ENCODE measurements around the gene FAM161B.
"Not testable (repeated sequence)": the region's sequence is repeated elsewhere in the genome, so short reads cannot be mapped to it uniquely, and the experiment has no call there.

FAM161B gene

DNA sequence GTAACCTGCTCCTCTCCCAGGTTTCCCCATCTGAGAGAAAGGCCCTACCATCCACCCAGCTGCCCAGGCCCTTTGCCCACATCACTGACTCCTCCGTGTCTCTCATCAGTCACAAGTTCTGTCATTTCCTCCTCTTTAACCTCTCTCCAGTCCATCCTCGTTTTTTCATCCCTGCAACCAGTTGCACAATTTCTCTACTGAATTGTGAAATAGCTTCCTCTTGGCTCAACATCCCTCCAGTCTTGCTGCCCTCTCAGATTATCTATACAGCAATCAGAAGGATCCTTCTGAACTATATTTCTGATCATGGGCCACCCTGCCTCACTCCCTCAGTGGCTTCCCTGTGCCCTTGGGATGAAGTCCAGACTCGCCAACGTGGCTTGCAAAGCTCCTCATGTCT is 6.8 kb downstream of the FAM161B start:
- Histone ChIP-seq H3K36me3 (ENCODE audit: control insufficient read depth in 2 of 2, insufficient read depth in 2 of 2, low read length in 2 of 2) (peaks cover 19 to 35% of the 10 kb centered on the region in 2 donors), H3K9ac (ENCODE audit: low read length in 2 of 2) (peak overlapping the region in 1 of 2 donors; percentile 29), H3K4me3 (ENCODE audit: low read length in 2 of 2) (no peak overlapping the region), H3K27ac (ENCODE audit: low read length) (no peak overlapping the region), H3K4me1 (ENCODE audit: control insufficient read depth, insufficient read depth, low read length) (no peaks in the 10 kb centered on the region), H3K27me3 (ENCODE audit: control insufficient read depth in 1 of 2, insufficient read depth in 2 of 2, low read length in 2 of 2) (no peaks in the 10 kb centered on the region), H3K9me3 (ENCODE audit: control insufficient read depth in 2 of 2, low read length in 2 of 2) (no peaks in the 10 kb centered on the region)

DNA sequence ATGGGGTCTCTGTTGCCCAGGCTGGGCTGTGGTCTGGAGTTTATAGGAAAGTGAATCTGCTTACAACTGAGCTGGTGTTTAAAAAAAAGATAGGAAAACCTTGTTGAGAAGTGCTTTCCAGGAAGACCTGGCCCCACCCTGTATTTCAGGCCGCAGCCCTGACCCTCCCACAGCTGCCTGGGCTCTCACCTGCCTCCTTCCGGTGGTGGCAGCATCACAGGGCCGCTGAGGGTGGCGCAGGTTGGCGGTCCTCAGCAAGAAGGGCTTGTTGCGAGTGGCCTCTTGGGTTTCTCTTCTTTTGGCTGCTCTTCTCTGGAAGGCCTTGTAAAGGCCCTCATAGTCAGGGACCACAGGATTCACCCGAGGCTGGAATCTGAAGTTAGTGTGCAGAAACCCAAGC is 7.7 kb downstream of the FAM161B start:
- Histone ChIP-seq H3K27ac (ENCODE audit: low read length) (no peak overlapping the region), H3K9ac (ENCODE audit: low read length in 2 of 2) (no peak overlapping the region), H3K4me3 (ENCODE audit: low read length in 2 of 2) (no peak overlapping the region), H3K4me1 (ENCODE audit: control insufficient read depth, insufficient read depth, low read length) (no peaks in the 10 kb centered on the region), H3K9me3 (ENCODE audit: control insufficient read depth in 2 of 2, low read length in 2 of 2) (no peaks in the 10 kb centered on the region), H3K36me3 (ENCODE audit: control insufficient read depth in 2 of 2, insufficient read depth in 2 of 2, low read length in 2 of 2) (peaks cover 28 to 38% of the 10 kb centered on the region in 2 donors), H3K27me3 (ENCODE audit: control insufficient read depth in 1 of 2, insufficient read depth in 2 of 2, low read length in 2 of 2) (no peaks in the 10 kb centered on the region)

DNA sequence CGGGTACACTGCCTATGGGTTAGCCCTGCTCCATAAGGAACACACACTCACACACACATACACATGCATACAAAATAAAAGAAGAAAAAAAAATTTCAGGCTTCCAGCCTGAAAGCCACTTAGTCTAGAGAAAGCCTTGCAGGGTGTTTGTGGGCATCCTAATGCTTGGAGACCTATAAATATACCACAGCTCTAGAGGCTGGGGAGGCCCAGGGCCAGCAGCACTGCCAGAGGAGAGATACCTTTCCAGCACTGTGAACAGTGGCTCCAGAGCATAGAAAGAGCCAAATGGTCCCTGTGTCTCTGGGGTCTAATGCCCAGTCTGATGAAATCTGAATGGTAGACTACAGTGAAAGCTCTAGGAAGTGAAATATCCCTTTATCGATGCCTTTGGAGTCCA is 12.9 kb downstream of the FAM161B start:
- no peaks in the 10 kb centered on the region for H3K4me1 ChIP-seq (ENCODE audit: control insufficient read depth, insufficient read depth, low read length)
- no peaks in the 10 kb centered on the region for H3K9me3 ChIP-seq (ENCODE audit: control insufficient read depth in 2 of 2, low read length in 2 of 2)
- H3K9ac ChIP-seq (ENCODE audit: low read length in 2 of 2), result no peak overlapping the region
- H3K36me3 ChIP-seq (ENCODE audit: control insufficient read depth in 2 of 2, insufficient read depth in 2 of 2, low read length in 2 of 2), result peaks cover 40 to 44% of the 10 kb centered on the region in 2 donors
- no peak overlapping the region for H3K27ac ChIP-seq (ENCODE audit: low read length)
- no peak overlapping the region for H3K4me3 ChIP-seq (ENCODE audit: low read length in 2 of 2)
- H3K27me3 ChIP-seq (ENCODE audit: control insufficient read depth in 1 of 2, insufficient read depth in 2 of 2, low read length in 2 of 2), result no peaks in the 10 kb centered on the region

DNA sequence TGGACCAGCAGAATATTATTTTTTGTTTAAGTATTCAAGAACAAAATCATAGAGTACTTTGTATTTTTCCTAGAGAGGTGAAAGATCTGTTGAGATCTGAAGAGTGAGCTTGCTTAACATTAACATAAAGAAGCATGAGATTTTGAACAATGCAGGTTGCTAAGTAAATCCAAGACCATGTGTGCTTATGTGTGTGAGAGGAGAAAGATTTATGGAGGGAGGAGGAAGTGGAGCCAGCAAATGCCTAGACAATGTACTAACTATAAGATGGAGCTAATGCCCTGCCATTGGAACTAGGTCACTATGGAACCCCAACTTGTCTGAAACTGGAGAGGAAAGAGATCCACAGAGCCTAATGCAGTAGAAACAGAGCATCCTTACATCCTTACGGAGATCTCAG is 13.3 kb downstream of the FAM161B start:
- no peaks in the 10 kb centered on the region for H3K9me3 ChIP-seq (ENCODE audit: control insufficient read depth in 2 of 2, low read length in 2 of 2)
- H3K9ac ChIP-seq (ENCODE audit: low read length in 2 of 2), result no peak overlapping the region
- no peaks in the 10 kb centered on the region for H3K4me1 ChIP-seq (ENCODE audit: control insufficient read depth, insufficient read depth, low read length)
- H3K36me3 ChIP-seq (ENCODE audit: control insufficient read depth in 2 of 2, insufficient read depth in 2 of 2, low read length in 2 of 2), result peaks cover 44 to 49% of the 10 kb centered on the region in 2 donors
- no peaks in the 10 kb centered on the region for H3K27me3 ChIP-seq (ENCODE audit: control insufficient read depth in 1 of 2, insufficient read depth in 2 of 2, low read length in 2 of 2)
- H3K27ac ChIP-seq (ENCODE audit: low read length), result no peak overlapping the region
- no peak overlapping the region for H3K4me3 ChIP-seq (ENCODE audit: low read length in 2 of 2)

DNA sequence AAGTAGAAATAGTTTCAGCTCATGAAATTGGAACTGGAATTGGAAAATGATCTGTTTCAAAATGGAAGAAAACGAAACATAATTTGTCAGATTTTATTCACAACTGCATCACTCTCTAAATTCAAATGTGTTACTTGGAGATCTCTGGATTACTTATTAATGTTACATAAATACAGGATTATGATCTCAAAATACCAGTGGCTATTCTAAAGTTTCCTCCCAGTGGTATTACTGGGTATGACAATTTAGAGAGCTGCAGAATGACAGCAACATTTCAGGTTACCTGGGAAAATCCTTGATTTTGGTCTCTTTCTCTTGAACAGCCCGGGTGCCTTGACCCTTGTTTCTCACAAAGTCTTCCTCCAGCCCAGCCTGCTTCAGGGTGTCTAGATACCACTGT is 14.2 kb downstream of the FAM161B start:
- H3K9ac ChIP-seq (ENCODE audit: low read length in 2 of 2), result no peak overlapping the region
- no peak overlapping the region for H3K4me3 ChIP-seq (ENCODE audit: low read length in 2 of 2)
- H3K9me3 ChIP-seq (ENCODE audit: control insufficient read depth in 2 of 2, low read length in 2 of 2), result no peaks in the 10 kb centered on the region
- H3K4me1 ChIP-seq (ENCODE audit: control insufficient read depth, insufficient read depth, low read length), result no peaks in the 10 kb centered on the region
- peaks cover 49 to 54% of the 10 kb centered on the region in 2 donors for H3K36me3 ChIP-seq (ENCODE audit: control insufficient read depth in 2 of 2, insufficient read depth in 2 of 2, low read length in 2 of 2)
- no peak overlapping the region for H3K27ac ChIP-seq (ENCODE audit: low read length)
- no peaks in the 10 kb centered on the region for H3K27me3 ChIP-seq (ENCODE audit: control insufficient read depth in 1 of 2, insufficient read depth in 2 of 2, low read length in 2 of 2)

DNA sequence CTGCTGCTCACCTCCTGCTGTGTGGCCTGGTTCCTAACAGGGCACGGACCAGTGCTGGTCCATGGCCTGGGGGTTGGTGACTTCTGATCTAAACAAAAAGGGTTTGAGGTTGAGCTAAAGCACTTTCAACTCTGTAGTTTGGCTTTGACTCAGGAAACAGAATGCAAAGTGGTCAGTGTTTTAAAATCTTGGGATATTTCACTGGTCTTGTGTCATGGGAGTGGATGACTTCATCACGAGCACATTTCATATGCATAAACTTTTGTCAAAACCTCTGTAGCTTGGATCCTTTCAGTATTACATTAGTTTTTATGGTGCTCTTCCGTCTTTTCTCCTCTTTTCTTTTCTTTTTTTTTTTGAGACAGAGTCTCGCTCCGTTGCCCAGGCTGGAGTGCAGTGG is 25.6 kb downstream of the FAM161B start:
- H3K36me3 ChIP-seq (ENCODE audit: control insufficient read depth in 2 of 2, insufficient read depth in 2 of 2, low read length in 2 of 2), result peaks cover 52 to 56% of the 10 kb centered on the region in 2 donors

DNA sequence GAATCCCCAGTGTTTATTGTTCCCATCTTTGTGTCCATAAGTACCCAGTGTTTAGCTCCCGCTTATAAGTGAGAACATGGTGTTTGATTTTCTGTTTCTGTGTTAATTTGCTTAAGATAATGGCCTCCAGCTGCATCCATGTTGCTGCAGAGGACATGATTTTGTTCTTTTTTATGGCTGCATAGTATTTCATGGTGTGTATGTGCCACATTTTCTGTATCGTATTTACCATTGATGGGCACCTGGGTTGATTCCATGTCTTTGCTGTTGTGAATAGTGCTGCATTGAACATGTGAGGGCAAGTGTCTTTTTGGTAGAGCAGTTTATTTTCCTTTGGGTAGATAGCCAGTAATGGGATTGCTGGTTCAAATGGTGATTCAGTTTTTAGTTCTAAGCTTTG is 30.4 kb downstream of the FAM161B start:
- not testable (repeated sequence) for H3K9me3 ChIP-seq (ENCODE audit: control insufficient read depth in 2 of 2, low read length in 2 of 2); H3K9ac ChIP-seq (ENCODE audit: low read length in 2 of 2); H3K27me3 ChIP-seq (ENCODE audit: control insufficient read depth in 1 of 2, insufficient read depth in 2 of 2, low read length in 2 of 2); H3K27ac ChIP-seq (ENCODE audit: low read length); H3K4me1 ChIP-seq (ENCODE audit: control insufficient read depth, insufficient read depth, low read length); H3K4me3 ChIP-seq (ENCODE audit: low read length in 2 of 2)
- H3K36me3 ChIP-seq (ENCODE audit: control insufficient read depth in 2 of 2, insufficient read depth in 2 of 2, low read length in 2 of 2), result peaks cover 36 to 39% of the 10 kb centered on the region in 2 donors

More for the DNA sequence above, 25.6 kb downstream of the FAM161B start:
- Histone ChIP-seq H3K27me3 (ENCODE audit: control insufficient read depth in 1 of 2, insufficient read depth in 2 of 2, low read length in 2 of 2) (no peaks in the 10 kb centered on the region), H3K9me3 (ENCODE audit: control insufficient read depth in 2 of 2, low read length in 2 of 2) (no peaks in the 10 kb centered on the region), H3K27ac (ENCODE audit: low read length) (no peak overlapping the region), H3K9ac (ENCODE audit: low read length in 2 of 2) (no peak overlapping the region), H3K4me1 (ENCODE audit: control insufficient read depth, insufficient read depth, low read length) (peaks cover 2% of the 10 kb centered on the region), H3K4me3 (ENCODE audit: low read length in 2 of 2) (no peak overlapping the region)

DNA sequence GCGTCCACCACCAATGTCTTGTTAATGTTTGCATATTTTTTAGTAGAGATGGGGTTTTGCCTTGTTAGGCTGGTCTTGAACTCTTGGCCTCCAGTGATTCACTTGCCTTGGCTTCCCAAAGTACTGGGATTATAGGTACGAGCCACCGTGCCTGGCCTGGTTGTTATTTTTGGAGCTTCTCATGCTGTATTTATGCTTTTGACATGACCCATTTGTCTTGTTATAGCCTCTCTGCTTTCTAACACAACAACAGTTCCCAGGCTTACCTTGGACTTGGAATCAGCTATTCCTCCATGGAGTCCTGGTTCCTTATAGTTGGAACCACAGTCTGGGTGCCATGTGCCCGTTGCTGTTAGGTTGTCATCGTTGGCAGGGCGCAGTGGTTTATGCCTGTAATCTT is 33.6 kb downstream of the FAM161B start:
- peaks cover 3% of the 10 kb centered on the region for H3K4me1 ChIP-seq (ENCODE audit: control insufficient read depth, insufficient read depth, low read length)
- no peak overlapping the region for H3K9ac ChIP-seq (ENCODE audit: low read length in 2 of 2)
- H3K36me3 ChIP-seq (ENCODE audit: control insufficient read depth in 2 of 2, insufficient read depth in 2 of 2, low read length in 2 of 2), result peaks cover 14 to 15% of the 10 kb centered on the region in 2 donors
- no peaks in the 10 kb centered on the region for H3K27me3 ChIP-seq (ENCODE audit: control insufficient read depth in 1 of 2, insufficient read depth in 2 of 2, low read length in 2 of 2)
- no peak overlapping the region for H3K27ac ChIP-seq (ENCODE audit: low read length)
- H3K4me3 ChIP-seq (ENCODE audit: low read length in 2 of 2), result no peak overlapping the region
- H3K9me3 ChIP-seq (ENCODE audit: control insufficient read depth in 2 of 2, low read length in 2 of 2), result peaks cover 0 to 2% of the 10 kb centered on the region in 2 donors

DNA sequence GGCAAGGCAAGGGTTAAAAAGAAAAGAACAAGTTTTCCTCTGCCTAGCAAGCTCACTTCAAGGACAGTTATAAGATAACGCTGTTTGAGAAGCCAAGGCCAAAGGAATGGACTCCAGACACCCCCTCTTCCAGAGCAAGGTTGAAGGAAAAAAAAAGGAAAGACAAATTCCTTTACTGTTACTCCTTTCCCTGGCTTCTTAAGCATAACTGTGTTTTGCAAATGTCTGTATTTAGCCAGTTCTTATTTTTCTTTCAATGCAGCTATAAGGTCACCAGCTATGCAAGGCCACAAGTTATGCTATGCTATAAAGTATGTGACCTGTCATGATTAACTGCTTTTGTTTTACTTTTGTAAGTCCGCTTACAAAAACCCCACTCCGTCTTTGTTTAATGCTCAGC is 36.6 kb downstream of the FAM161B start:
- peaks cover 0 to 2% of the 10 kb centered on the region in 2 donors for H3K9me3 ChIP-seq (ENCODE audit: control insufficient read depth in 2 of 2, low read length in 2 of 2)
- H3K36me3 ChIP-seq (ENCODE audit: control insufficient read depth in 2 of 2, insufficient read depth in 2 of 2, low read length in 2 of 2), result peaks cover 16 to 33% of the 10 kb centered on the region in 2 donors

DNA sequence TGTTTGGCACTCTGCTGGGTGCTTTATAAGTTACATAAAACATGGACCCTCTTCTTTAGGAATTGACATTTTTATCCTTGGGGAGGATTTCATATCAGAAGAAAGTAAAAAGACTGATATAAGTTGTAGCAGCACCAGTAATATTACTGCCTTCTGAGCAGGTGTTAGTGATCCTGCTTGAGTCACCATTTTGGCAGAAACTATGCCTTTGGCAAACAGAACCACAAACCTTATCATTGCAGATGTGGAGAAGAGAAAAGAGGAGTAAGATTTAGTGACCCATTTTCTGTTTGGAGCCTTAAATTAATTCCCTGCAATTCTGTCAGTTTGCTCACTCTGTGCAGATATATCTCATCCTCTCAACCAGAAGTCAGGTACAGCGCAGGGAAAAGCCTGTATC is 40.2 kb downstream of the FAM161B start:
- H3K27me3 ChIP-seq (ENCODE audit: control insufficient read depth in 1 of 2, insufficient read depth in 2 of 2, low read length in 2 of 2), result no peaks in the 10 kb centered on the region
- no peak overlapping the region for H3K9ac ChIP-seq (ENCODE audit: low read length in 2 of 2)
- no peak overlapping the region for H3K4me3 ChIP-seq (ENCODE audit: low read length in 2 of 2)
- H3K27ac ChIP-seq (ENCODE audit: low read length), result no peak overlapping the region
- H3K36me3 ChIP-seq (ENCODE audit: control insufficient read depth in 2 of 2, insufficient read depth in 2 of 2, low read length in 2 of 2), result peaks cover 36 to 52% of the 10 kb centered on the region in 2 donors
- H3K9me3 ChIP-seq (ENCODE audit: control insufficient read depth in 2 of 2, low read length in 2 of 2), result peaks cover 0 to 2% of the 10 kb centered on the region in 2 donors
- H3K4me1 ChIP-seq (ENCODE audit: control insufficient read depth, insufficient read depth, low read length), result no peaks in the 10 kb centered on the region

More for the DNA sequence above, 36.6 kb downstream of the FAM161B start:
- H3K27ac ChIP-seq (ENCODE audit: low read length), result no peak overlapping the region
- no peak overlapping the region for H3K4me3 ChIP-seq (ENCODE audit: low read length in 2 of 2)
- no peaks in the 10 kb centered on the region for H3K27me3 ChIP-seq (ENCODE audit: control insufficient read depth in 1 of 2, insufficient read depth in 2 of 2, low read length in 2 of 2)
- no peak overlapping the region for H3K9ac ChIP-seq (ENCODE audit: low read length in 2 of 2)
- H3K4me1 ChIP-seq (ENCODE audit: control insufficient read depth, insufficient read depth, low read length), result peaks cover 3% of the 10 kb centered on the region

DNA sequence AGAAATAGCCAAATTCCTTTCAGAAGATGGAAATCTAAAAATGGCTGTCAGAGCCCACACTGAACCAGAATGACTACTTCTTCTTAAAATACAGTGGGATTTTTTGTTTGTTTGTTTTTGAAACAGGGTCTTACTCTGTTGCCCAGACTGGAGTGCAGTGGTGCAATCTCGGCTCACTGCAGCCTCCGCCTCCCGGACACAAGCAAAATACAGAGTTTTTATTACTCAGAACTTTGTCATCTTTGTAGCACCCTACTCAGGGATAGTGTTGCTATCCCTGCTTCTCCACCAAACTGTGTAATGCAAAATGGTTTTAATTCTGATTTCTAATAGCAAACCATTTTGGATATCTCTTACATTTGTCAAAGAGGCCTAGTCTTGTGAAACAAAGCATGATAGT is 46.9 kb downstream of the FAM161B start:
- no peak overlapping the region for H3K4me3 ChIP-seq (ENCODE audit: low read length in 2 of 2)
- peaks cover 37 to 43% of the 10 kb centered on the region in 2 donors for H3K36me3 ChIP-seq (ENCODE audit: control insufficient read depth in 2 of 2, insufficient read depth in 2 of 2, low read length in 2 of 2)
- H3K27ac ChIP-seq (ENCODE audit: low read length), result no peak overlapping the region
- peaks cover 3% of the 10 kb centered on the region for H3K4me1 ChIP-seq (ENCODE audit: control insufficient read depth, insufficient read depth, low read length)
- no peaks in the 10 kb centered on the region for H3K9me3 ChIP-seq (ENCODE audit: control insufficient read depth in 2 of 2, low read length in 2 of 2)
- H3K9ac ChIP-seq (ENCODE audit: low read length in 2 of 2), result no peak overlapping the region
- no peaks in the 10 kb centered on the region for H3K27me3 ChIP-seq (ENCODE audit: control insufficient read depth in 1 of 2, insufficient read depth in 2 of 2, low read length in 2 of 2)
